Measurements from ENCODE around the gene KCNH6.

Gene KCNH6

GRCh38 chr17:63571632-63572310 lies 48.6 kb downstream of the KCNH6 start:
- in situ Hi-C loops (cut with HindIII; ENCODE audit: low pct_ligation_motif_present, low pct_unique_long_range_greater_than_20kb, low sequenced_read_pairs): no loop called here
- peak; percentile 23 for DNase-seq

GRCh38 chr17:63573634-63574033 lies 50.5 kb downstream of the KCNH6 start:
- in situ Hi-C loops (cut with HindIII; ENCODE audit: low pct_ligation_motif_present, low pct_unique_long_range_greater_than_20kb, low sequenced_read_pairs): no loop called here
- peak; percentile 15 for DNase-seq

- DNase-seq: no peak
- in situ Hi-C loops (cut with HindIII; ENCODE audit: low pct_ligation_motif_present, low pct_unique_long_range_greater_than_20kb, low sequenced_read_pairs): no loop called here
These were observed 55.0 kb downstream of the KCNH6 start for GRCh38 chr17:63578027-63578768.

GRCh38 chr17:63578769-63579111 lies 55.6 kb downstream of the KCNH6 start:
- no peak for DNase-seq
- in situ Hi-C loops (cut with HindIII; ENCODE audit: low pct_ligation_motif_present, low pct_unique_long_range_greater_than_20kb, low sequenced_read_pairs): no loop called here

GRCh38 chr17:63579633-63580032 lies 56.5 kb downstream of the KCNH6 start:
- DNase-seq: no peak
- in situ Hi-C loops (cut with HindIII; ENCODE audit: low pct_ligation_motif_present, low pct_unique_long_range_greater_than_20kb, low sequenced_read_pairs): no loop called here

GRCh38 chr17:63587770-63588169 lies 64.6 kb downstream of the KCNH6 start:
- in situ Hi-C loops (cut with HindIII; ENCODE audit: low pct_ligation_motif_present, low pct_unique_long_range_greater_than_20kb, low sequenced_read_pairs): no loop called here
- no peak for DNase-seq

GRCh38 chr17:63588797-63589196 lies 65.6 kb downstream of the KCNH6 start:
- no peak for DNase-seq
- in situ Hi-C loops (cut with HindIII; ENCODE audit: low pct_ligation_motif_present, low pct_unique_long_range_greater_than_20kb, low sequenced_read_pairs): no loop called here

GRCh38 chr17:63589646-63590045 lies 66.5 kb downstream of the KCNH6 start:
- DNase-seq: no peak
- in situ Hi-C loops (cut with HindIII; ENCODE audit: low pct_ligation_motif_present, low pct_unique_long_range_greater_than_20kb, low sequenced_read_pairs): no loop called here

GRCh38 chr17:63592797-63593196 lies 69.6 kb downstream of the KCNH6 start:
- DNase-seq: no peak
- in situ Hi-C loops (cut with HindIII; ENCODE audit: low pct_ligation_motif_present, low pct_unique_long_range_greater_than_20kb, low sequenced_read_pairs): no loop called here

GRCh38 chr17:63595132-63595531 lies 72.0 kb downstream of the KCNH6 start:
- in situ Hi-C loops (cut with HindIII; ENCODE audit: low pct_ligation_motif_present, low pct_unique_long_range_greater_than_20kb, low sequenced_read_pairs): no loop called here

More at GRCh38 chr17:63595132-63595531, 72.0 kb downstream of the KCNH6 start:
- no peak for DNase-seq

Measured in ACHN (cell line).